ENCODE data around the gene ZIC1.

GRCh38 chr3:147402159-147402558 lies 7.0 kb upstream of the ZIC1 start:
- TF ChIP-seq CTCF (IDR thresholded peaks at IDR 0.05): no peak
- no peak for TF ChIP-seq POLR2A (IDR thresholded peaks at IDR 0.05)
